Esophagus (tissue), 2 donors: ENCODE measurements around the gene LAPTM5. TPM values are rescaled to one million over a fixed set of nuclear protein-coding genes. Genes with fewer than 3 reads are reported as not detected.

Experiments used
- H3K27ac ChIP-seq, 2 donors: one replicate each; pipeline ENCODE4 v1.5.1; 2013; ENCODE audit warnings: low read depth in 2 of 2, mild to moderate bottlenecking in 2 of 2, inconsistent platforms in 1 of 2, low read length in 1 of 2, moderate library complexity in 1 of 2
- H3K27me3 ChIP-seq, 2 donors: one replicate each; pipeline ENCODE4 v1.6.1; 2013; ENCODE audit warnings: low read length in 2 of 2, control low read depth in 1 of 2, mild to moderate bottlenecking in 1 of 2; ENCODE audit not compliant: insufficient read depth in 2 of 2, control insufficient read depth in 1 of 2
- H3K36me3 ChIP-seq, 2 donors: one replicate each; pipeline ENCODE4 v1.6.1; 2013; ENCODE audit warnings: low read length in 1 of 2; ENCODE audit not compliant: control insufficient read depth in 2 of 2, insufficient read depth in 2 of 2
- H3K4me1 ChIP-seq, 2 donors: one replicate each; pipeline ENCODE4 v1.6.1; 2013; ENCODE audit warnings: low read length in 1 of 2; ENCODE audit not compliant: control insufficient read depth in 2 of 2, insufficient read depth in 2 of 2
- H3K4me3 ChIP-seq, 2 donors: one replicate each; pipeline ENCODE4 v1.5.1; 2013; ENCODE audit warnings: low read length in 2 of 2, mild to moderate bottlenecking in 2 of 2, low read depth in 1 of 2, moderate library complexity in 1 of 2
- H3K9me3 ChIP-seq, 2 donors: one replicate each; pipeline ENCODE4 v1.6.1; 2013; ENCODE audit warnings: mild to moderate bottlenecking in 2 of 2, low read depth in 1 of 2, low read length in 1 of 2, moderate library complexity in 1 of 2; ENCODE audit not compliant: control insufficient read depth in 2 of 2, insufficient read depth in 1 of 2
- WGBS, 2 donors: extraction: QIAGEN DNeasy Blood & Tissue Kit; methylation state at CpG; one replicate each; pipeline ENCODE4 v1.1.7; 2013; 5-methylcytosine and 5-hydroxymethylcytosine counted together
- polyA plus RNA-seq, 2 donors: library from polyadenylated mRNA; stranded (reverse); fragments of 200-250 nt; gene quantifications; one replicate each; pipeline ENCODE4 v1.2.3, GENCODE V29; 2013
- donor health status: healthy with polysubstance abuse.
- donor health status: Bipolar disorder and iron deficiency.

The LAPTM5 gene
- polyA plus RNA-seq, 2 donors: 10.0 to 15.5 TPM

- 73 to 78% methylated on average over 10 of the region's 10 CpGs for WGBS, 2 donors
- H3K27ac ChIP-seq: no peak overlapping the region
- no peaks in the 10 kb centered on the region for H3K27me3 ChIP-seq
- no peaks in the 10 kb centered on the region for H3K9me3 ChIP-seq
- no peaks in the 10 kb centered on the region for H3K4me1 ChIP-seq
- H3K36me3 ChIP-seq: peaks cover 0 to 2% of the 10 kb centered on the region in 2 donors
- no peak overlapping the region for H3K4me3 ChIP-seq
Observed at GRCh38 chr1:30732277-30732996, 25.1 kb downstream of the LAPTM5 start.

GRCh38 chr1:30731806-30732276 lies 25.7 kb downstream of the LAPTM5 start:
- Histone ChIP-seq H3K4me1 (no peaks in the 10 kb centered on the region), H3K4me3 (no peak overlapping the region), H3K27ac (no peak overlapping the region), H3K27me3 (no peaks in the 10 kb centered on the region), H3K36me3 (no peaks in the 10 kb centered on the region), H3K9me3 (no peaks in the 10 kb centered on the region)
- 75% methylated on average over 8 of the region's 8 CpGs for WGBS, 2 donors

- 72 to 76% methylated on average over 10 of the region's 10 CpGs for WGBS, 2 donors
- no peaks in the 10 kb centered on the region for H3K4me1 ChIP-seq
- H3K9me3 ChIP-seq: no peaks in the 10 kb centered on the region
- no peaks in the 10 kb centered on the region for H3K27me3 ChIP-seq
- H3K4me3 ChIP-seq: no peak overlapping the region
- H3K36me3 ChIP-seq: no peaks in the 10 kb centered on the region
- H3K27ac ChIP-seq: no peak overlapping the region
Observed at GRCh38 chr1:30731109-30731805, 26.3 kb downstream of the LAPTM5 start.

GRCh38 chr1:30730346-30731108 lies 27.0 kb downstream of the LAPTM5 start:
- H3K4me3 ChIP-seq: no peak overlapping the region
- H3K36me3 ChIP-seq: no peaks in the 10 kb centered on the region
- WGBS, 2 donors: 64 to 70% methylated on average over 23 of the region's 23 CpGs
- H3K9me3 ChIP-seq: no peaks in the 10 kb centered on the region
- H3K27ac ChIP-seq: no peak overlapping the region
- no peaks in the 10 kb centered on the region for H3K27me3 ChIP-seq
- H3K4me1 ChIP-seq: no peaks in the 10 kb centered on the region

- Histone ChIP-seq H3K4me3 (no peak overlapping the region), H3K27me3 (no peaks in the 10 kb centered on the region), H3K36me3 (no peaks in the 10 kb centered on the region), H3K4me1 (no peaks in the 10 kb centered on the region), H3K9me3 (no peaks in the 10 kb centered on the region), H3K27ac (no peak overlapping the region)
- WGBS, 2 donors: 84 to 87% methylated on average over 6 of the region's 6 CpGs
Observed at GRCh38 chr1:30729901-30730300, 27.7 kb downstream of the LAPTM5 start.

GRCh38 chr1:30728832-30729638 lies 28.5 kb downstream of the LAPTM5 start:
- H3K27me3 ChIP-seq: no peaks in the 10 kb centered on the region
- no peaks in the 10 kb centered on the region for H3K9me3 ChIP-seq
- H3K4me1 ChIP-seq: no peaks in the 10 kb centered on the region
- whole genome bisulfite sequencing, 2 donors: 75% methylated on average over 17 of the region's 17 CpGs
- H3K27ac ChIP-seq: no peak overlapping the region
- no peak overlapping the region for H3K4me3 ChIP-seq
- H3K36me3 ChIP-seq: no peaks in the 10 kb centered on the region

GRCh38 chr1:30728340-30728739 lies 29.2 kb downstream of the LAPTM5 start:
- Histone ChIP-seq H3K27ac (no peak overlapping the region), H3K27me3 (no peaks in the 10 kb centered on the region), H3K4me3 (no peak overlapping the region), H3K4me1 (no peaks in the 10 kb centered on the region), H3K9me3 (no peaks in the 10 kb centered on the region), H3K36me3 (no peaks in the 10 kb centered on the region)
- WGBS, 2 donors: 79 to 80% methylated on average over 8 of the region's 8 CpGs

GRCh38 chr1:30727824-30728223 lies 29.8 kb downstream of the LAPTM5 start:
- Histone ChIP-seq H3K4me3 (no peak overlapping the region), H3K27me3 (no peaks in the 10 kb centered on the region), H3K9me3 (no peaks in the 10 kb centered on the region), H3K4me1 (no peaks in the 10 kb centered on the region), H3K27ac (no peak overlapping the region), H3K36me3 (peaks cover 0 to 2% of the 10 kb centered on the region in 2 donors)
- 92 to 94% methylated on average over 2 of the region's 2 CpGs for WGBS, 2 donors
